GM18868 (cell line): Measurements from ENCODE around the gene TTLL13.
"Not testable (repeated sequence)": the region's sequence is repeated elsewhere in the genome, so short reads cannot be mapped to it uniquely, and the experiment has no call there.

Experiments
- ATAC-seq: cut with Tn5 transposase; IDR thresholded peaks from one replicate; pipeline ENCODE4 v1.9.1; 2021; ENCODE audit warnings: mild to moderate bottlenecking, moderate library complexity; ENCODE audit not compliant: unreplicated experiment

Gene TTLL13

DNA sequence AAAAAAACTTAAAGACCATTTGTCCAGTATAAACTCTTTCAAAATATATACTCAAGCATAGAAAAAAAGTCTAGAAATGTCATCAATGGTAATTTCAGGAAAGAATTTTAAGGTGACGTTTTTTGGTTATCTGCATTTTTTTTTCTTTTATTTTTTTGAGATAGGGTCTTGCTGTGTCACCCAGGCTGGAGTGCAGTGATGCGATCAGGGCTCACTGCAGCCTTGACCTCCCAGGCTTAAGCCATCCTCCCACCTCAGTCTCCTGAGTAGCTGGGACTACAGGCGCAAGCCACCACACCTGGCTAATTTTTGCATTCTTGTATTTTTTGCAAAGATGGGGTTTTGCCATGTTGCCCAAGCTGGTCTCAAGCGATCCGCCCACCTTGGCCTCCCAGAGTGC is 31.4 kb downstream of the TTLL13 start:
- ATAC-seq: not testable (repeated sequence)

DNA sequence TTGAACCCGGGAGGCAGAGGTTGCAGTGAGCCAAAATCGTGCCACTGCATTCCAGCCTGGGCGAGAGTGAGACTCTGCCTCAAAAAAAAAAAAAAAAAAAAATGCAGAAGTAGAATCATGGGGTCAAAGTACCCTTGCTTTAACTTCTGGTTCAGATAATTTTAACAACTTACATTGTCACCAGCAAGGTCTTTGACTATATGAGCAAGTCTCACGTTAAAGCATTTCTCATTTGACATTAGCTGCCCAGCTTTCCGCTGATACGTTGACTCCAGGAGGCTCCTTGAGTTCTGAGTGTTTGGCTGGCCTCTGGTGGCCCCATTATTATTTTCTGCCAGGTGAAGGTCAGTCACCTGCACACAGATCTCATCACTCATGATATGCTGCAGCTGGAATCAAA is 32.3 kb downstream of the TTLL13 start:
- not testable (repeated sequence) for ATAC-seq

DNA sequence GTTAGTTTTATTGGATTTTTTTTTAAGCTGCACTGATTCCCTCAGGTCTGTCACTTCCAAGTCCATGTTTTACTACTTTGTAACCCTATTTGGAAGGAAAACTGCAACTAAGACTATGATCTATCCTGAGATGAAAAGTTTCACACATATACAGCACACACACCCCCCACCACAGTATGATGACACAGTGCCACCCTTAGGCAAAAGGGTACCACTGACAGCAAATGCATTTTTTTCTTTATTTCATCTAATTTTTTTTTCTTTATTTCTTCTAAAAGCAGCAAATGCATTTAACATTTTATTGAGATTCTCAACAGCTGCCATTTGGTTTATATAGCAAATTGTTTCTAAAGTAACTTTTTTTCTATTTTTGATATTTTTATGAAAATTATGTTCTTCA is 37.3 kb downstream of the TTLL13 start:
- ATAC-seq: no peak

DNA sequence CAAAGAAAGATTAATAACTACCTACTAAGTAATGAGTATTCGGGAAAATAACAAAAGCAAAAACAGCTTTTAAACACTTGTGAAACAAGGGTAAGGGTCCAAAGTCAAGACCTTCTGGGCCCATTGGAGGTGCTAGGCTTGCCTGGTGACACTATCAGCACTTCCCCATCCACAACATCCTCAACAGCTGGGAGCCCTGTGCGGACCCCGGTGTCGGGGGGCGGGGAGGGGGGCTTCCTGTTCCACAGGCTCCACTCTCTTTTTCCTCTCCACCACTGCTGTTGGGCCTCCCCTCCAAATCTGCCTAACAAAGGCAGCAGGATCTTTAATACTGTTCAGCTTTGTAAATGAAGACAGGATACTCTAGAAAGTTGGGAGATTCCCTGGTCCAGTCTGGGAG is 37.7 kb downstream of the TTLL13 start:
- ATAC-seq: no peak

DNA sequence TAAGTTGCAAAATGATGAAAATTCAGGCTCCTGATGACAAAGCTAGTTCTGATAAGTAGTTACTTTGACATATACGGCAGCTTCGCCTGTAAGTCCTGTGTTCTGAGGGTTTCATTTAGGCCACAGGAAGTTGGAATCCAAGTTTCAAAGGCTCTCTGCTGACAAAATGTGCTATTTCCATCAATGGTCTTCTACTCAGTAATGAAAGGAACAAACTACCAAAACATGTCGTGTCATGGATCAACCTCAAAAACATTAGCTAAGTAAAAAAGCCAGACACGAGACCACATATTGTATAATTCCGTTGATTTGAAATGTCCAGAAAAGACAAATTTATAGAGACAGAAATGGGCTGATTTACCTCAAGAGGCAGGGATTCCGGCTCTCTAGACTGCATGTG is 38.6 kb downstream of the TTLL13 start:
- ATAC-seq: no peak

DNA sequence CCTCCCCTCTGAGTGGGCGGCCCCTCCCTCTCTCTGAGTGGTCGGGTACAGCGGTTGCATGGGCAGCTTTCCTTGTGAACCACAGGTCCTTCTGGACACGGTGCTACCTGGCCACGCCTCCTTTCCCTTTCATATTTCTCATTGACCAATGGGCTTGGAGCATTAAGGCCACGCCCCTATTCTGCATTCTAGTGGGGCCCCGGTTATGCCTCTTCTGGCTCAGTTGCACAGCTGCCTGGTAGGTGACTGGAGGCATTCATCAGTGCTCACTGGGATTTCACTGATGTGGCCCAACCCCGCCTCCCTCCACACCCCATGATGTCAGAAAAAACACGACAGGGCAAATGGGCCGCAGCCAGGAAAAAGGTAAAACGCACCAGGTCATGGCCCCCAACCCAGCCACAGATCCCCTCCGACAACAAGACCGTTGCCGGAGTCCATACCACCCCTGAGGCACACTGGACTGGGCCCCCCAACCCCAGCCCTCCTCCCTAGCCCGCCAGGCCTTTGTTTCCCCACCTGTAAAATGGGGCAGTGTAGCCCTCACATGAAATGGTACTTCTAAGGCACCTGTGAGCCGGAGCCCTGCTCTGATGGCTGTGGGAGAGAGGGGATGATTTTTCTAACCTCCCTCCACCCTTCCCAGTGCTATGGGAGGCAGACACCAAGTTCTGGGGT is 42.5 kb downstream of the TTLL13 start:
- no peak for ATAC-seq

DNA sequence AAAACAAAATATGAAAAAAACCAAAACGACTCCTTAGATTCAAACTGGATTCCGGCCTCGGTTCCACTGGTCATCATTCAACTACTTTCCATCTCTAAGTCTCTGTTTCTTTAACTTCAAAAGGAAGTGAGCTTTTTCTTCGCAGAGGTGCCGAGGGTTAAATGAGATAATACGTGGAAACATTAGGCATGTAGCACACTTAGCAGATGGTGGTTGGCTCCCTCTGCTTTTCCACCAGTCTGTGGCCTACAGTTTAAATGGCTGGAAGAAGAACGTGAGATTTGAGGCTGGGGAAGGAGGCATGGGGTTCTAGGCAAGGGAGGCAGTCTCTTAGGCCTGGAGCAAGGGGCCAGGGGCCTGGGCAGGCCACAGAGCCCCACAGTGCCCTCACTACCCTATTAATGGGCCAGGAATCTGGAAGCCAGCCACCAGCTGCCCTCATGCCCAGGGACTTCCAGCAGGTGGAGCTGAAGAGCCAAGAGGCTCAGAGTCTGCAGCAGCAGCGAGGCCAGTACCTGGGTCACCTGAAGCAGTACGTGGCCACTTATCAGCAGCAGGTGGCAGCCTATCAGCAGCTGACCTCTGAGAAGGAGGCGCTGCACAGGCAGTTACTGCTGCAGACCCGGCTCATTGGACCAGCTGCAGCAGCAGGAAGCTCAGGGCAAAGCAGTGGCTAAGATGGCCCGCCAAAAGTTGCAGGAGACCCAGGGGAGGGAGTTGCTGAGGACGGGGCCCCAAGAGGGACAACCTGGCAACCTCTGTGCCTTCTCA is 43.9 kb downstream of the TTLL13 start:
- ATAC-seq: not testable (repeated sequence)

DNA sequence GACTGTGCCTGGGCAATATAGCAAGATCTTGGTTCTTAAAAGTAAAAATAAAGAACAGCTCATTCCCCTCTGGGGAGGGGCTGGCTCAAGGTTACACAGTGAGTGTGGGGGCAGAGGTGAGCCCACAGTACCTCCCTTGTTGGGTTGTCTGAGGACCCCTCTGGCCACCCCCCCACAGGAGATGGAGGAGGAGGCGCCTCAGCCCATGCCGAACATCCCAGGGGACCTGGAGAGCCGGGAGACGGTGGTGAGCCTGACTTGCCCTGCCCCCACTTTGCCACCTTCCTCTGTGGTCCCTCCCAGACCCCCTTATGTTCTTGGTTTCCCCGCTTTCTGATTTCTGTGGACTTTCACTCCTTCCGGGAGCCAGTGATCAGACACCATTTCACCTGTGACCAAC is 44.8 kb downstream of the TTLL13 start:
- no peak for ATAC-seq

DNA sequence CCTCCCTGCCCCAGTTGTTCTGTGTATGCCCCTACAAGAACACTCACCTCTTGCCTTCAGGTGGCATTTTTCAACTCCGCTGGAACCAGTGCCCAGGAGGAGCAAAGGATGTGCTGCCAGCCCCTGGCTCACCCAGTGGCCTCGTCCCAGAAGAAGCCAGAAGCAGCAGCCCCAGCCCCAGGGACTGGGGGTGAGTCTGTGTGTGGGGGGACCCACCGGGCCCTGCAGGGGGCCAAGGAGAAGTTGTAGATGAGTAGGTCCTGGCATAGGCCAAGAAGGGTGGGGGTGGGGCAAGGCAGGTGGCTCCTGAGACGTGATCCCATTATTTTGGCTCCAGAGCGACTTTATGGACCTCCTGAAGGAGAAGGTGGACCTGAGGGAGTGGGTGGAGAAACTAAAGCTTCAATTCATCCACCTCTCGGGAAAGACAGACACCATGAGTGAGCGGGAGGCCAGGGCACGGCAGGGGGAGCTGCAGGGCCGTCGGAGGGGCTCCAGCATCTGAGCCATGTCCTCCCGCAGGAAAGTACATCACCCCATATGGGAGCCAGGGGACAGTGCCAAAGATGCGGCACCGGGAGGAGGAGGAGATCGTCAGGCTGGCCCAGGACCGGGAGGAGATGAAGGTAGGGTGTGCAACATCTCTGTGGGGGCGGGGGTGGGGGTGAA is 45.4 kb downstream of the TTLL13 start:
- ATAC-seq: no peak

DNA sequence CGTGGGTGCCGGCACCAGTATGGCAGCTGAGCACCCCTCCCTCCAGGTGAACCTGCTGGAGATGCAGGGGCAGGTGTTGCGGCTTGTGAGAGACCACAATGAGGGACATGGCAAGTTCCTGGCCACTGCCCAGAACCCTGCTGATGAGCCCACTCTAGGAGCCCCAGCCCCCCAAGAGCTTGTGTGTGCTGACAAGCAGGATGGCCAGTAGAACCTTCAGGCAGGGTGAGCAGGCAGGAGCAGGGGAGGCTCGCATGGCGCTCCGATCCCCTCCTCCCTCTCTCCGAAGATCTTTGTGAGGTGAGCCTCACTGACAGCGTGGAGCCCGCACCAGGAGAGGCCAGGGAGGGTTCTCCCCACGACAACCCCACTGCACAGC is 45.9 kb downstream of the TTLL13 start:
- no peak for ATAC-seq

DNA sequence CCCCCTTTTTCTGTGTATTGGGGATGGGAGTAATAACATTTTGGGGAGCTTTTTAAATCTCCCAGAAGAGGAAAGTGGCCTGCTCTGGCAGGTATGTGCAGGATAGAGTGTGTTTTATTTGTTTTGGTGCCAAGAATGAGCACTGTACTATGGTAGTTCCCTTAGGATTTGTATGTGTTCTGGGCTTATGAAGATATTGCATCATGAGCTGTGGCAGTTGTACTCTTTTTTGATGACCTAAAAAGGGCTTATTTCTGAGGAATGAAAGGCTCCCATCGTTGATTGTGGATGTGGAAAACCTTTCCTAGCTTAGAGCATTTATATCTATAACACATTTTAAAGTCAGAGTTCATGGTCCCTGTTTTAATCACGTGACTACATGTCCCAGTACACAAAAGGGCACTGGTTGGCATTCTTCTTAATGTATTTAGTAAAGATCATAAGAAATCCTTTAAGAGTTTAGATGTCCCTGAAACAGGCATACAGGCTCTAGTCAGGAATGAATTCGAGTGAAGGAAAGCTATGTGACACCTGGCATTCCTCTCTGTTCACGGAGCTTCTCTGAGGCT is 47.0 kb downstream of the TTLL13 start:
- ATAC-seq: not testable (repeated sequence)

DNA sequence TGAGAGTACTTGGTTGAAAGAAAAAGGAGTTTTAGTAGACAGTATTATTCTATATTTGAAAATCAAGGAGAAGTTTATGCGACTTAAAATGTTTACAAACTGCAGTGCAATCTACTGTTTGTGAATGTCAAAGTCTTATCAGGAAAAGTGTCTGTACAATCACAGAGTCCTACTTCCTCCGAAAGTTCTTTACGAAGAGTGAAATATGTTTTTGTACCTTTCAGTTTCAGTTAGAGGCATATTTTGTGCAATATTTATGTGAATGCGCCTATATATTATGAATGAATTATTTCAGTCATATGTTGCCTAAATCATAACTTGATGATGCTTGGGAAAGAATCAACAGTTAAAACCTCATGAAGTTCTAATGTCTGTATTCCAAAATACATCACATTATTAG is 47.7 kb downstream of the TTLL13 start:
- ATAC-seq: no peak

DNA sequence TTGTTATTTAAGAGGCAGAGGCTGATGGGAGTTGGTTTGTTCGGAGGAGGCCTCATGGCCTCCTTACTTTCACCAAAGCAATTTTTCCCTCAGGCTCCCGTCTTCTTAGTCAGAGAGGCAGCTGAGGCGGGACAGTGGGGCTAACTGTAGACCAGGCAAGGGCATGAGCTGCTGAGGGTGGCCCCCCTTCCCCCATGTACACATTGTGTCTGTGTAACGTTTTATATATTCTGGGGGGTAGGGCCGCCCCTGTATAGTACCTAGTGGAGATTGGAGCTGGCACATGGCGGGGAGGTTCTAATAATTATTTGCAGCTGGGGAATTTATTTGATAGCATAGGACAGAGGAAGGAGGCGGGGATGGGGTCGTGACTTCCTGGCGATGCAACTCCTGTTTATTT is 51.2 kb downstream of the TTLL13 start:
- no peak for ATAC-seq

DNA sequence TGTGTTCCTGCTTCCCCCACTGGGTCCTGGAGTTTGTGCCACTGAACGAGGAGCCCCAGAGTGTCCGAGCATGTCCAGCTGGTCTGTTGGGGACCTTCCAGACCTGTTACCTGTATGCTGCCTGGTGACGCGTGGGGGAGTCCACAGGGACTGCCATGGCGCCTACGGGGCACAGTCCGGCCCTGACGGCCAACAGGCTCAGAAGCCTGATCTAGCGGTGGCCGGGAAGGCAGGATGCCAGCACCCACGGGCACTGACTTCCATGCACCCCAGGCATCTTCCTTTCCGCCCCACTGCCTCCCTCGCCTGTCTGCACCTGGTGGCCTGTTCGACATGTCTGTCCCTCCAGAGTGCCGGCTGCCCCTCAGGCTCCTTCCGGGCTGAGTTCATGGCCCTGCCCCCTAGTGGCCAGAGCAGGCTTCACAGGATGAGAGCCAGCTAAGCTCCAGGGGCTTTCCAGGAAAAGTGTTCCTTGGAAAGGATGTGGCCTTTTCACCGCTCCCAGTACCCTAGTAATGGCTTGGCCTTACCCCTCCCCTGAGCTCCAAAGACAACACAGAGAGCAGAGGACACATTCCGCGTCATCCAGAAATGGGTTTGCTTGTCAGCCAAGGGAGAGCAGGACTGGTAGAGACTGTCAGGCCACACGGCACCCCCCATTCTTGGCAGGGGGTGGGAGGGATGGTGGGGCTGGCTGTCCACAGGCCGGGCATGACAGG is 51.8 kb downstream of the TTLL13 start:
- no peak for ATAC-seq

DNA sequence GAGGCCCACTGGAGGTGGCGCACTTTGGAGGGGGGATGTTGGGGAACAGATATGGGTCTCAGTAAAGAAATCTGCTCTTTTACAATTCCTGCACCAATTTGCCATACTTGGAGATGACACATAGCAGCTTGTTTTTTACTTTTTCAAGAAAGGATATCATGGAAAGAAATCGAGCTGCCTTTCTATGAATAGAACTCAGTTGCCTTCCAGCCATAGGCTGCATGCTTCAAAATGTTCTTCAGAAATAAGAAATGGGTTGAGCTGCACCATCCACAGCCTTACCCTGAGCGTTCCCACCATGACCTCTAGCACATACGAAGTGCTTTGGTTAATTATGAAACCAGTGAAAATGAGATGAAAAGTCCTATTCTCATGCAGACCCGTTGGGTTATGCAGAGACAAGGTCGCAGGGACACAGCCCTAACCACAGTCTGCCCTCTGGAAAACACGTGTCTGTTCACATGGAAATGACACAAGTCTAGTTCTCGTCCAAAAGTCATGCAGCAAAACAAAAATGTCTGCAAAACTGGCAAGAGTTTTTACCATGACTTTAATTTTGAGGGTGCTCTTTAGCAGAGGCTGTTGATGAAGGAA is 52.4 kb downstream of the TTLL13 start:
- no peak for ATAC-seq

DNA sequence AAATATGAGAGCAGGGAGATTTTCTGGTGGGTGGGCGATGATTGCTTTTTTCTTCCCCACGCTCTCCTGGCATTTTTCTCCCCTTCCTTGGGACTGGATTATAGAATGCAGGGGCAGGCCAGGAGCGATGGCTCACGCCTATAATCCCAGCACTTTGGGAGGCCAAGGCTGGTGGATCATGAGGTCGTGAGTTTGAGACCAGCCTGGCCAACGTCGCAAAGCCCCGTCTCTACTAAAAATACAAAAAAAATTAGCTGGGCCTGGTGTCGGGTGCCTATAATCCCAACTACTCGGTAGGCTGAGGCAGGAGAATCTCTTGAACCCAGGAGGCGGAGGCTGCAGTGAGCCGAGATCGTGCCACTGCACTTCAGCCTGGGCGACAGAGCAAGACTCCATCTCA is 56.0 kb downstream of the TTLL13 start:
- ATAC-seq: not testable (repeated sequence)

DNA sequence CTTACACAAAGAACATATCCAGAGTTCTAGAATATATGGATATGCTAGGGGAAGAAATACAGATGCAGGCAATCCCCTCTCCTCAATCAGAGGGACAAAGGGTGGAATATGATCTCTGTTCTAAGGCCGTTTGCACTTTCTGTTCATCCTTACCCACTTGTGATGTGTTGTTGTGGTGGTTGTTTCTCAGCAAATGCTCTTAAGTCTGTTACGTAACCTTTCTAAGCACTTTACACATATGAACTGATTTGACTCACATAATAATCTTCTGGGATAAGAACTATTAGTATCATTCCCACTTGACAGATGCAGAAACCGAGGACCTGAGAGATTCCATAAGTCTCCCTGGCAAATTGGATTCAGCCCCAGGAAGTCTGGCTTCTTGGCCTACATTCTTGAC is 56.6 kb downstream of the TTLL13 start:
- no peak for ATAC-seq

DNA sequence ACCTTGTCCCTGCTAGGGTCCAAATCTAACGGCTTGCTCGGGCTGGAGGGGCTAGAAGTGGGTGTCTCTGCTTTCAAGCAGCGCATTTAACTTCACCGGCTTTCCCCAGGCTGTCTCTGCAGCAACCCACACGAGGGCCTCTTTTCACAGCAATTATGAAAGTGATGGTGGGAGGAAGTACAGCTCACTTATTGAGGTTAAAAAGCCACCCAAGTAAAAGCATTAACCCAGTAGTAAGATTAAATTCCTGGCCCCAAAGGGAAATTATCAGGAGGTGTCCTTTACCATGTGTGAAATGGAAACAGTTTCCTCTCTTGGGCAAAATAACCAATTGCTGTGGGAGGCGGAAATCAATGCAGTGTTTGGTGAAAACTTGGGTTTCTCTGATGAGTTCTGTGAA is 57.2 kb downstream of the TTLL13 start:
- peak; percentile 71 for ATAC-seq

DNA sequence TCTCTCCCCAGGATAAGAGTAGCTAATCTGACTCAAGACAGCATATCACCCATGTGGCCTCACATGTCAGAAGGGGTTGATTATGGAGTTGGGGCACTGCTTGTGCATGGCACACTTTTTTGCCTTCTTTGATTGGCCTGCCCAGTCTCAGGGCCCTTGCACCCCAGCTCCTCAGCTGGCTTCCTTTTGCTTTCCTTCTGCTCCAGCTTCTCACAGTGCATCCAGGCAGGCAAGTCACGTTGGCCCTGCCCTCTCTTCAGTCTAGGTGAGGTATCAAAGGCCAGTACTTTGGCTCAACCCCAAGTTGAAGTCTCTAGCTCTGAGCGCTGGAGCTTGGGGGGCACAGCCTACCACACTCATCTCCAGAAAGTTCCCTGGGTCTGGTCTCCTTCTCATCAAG is 58.3 kb downstream of the TTLL13 start:
- no peak for ATAC-seq

DNA sequence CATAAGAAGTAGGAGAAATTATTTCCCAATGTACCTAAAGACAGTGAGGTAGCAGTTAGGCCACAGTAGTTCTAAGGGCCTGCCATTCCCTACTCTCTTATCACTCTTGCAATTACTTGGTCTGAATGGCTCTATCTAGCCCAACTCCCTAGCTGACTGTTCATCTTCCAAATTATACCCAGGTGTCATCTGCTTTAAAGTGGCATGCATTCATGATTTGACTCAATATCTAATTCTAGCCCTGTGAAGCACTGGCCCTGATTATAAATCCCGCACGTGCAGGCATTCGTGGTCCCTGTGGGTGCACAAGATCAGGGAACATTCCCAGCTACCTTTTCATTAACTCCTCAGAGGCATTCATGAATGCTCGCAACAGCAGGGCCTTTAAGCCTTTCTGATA is 59.7 kb downstream of the TTLL13 start:
- no peak for ATAC-seq
